ENCODE measurements around the gene DNAJC1.

DNA sequence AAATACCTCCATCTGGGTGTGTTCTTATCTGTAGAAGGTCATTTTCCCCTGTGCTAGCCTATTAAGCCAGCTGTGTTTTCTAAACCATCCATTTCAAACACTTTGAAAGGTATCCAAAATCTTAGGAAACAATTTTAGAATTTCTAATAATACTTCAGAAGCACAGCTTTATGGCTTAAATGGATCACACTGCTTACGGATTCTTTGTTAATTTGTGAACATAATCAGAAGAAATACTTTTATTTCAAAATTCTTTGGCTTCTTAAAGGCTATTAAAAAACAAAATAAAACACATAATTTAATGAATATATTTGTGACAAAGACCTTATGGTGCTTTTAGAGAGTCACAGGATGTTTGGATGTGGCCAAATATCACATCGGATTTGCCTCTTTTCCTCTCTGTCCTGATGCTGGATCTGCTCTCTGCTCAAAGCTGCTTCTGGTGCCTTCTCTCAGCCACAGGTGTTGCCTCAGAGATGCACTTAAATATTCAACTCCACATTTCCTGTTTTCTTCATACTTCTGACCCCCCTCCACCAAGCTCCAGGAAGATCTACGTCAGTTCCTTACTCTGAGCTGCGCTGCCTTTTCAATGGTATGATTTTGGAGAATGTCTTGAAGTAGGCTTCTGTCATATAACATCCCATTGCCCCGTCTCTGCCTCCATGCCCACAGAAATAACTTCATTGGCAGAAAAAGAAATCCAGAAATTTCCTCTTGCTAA is 238.9 kb downstream of the DNAJC1 start:
- TF ChIP-seq, protein P1, sequence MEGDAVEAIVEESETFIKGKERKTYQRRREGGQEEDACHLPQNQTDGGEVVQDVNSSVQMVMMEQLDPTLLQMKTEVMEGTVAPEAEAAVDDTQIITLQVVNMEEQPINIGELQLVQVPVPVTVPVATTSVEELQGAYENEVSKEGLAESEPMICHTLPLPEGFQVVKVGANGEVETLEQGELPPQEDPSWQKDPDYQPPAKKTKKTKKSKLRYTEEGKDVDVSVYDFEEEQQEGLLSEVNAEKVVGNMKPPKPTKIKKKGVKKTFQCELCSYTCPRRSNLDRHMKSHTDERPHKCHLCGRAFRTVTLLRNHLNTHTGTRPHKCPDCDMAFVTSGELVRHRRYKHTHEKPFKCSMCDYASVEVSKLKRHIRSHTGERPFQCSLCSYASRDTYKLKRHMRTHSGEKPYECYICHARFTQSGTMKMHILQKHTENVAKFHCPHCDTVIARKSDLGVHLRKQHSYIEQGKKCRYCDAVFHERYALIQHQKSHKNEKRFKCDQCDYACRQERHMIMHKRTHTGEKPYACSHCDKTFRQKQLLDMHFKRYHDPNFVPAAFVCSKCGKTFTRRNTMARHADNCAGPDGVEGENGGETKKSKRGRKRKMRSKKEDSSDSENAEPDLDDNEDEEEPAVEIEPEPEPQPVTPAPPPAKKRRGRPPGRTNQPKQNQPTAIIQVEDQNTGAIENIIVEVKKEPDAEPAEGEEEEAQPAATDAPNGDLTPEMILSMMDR (IDR thresholded peaks at IDR 0.05; ENCODE audit: poor library complexity, severe bottlenecking): no peak
- TF ChIP-seq EZH2 (IDR thresholded peaks at IDR 0.05; ENCODE audit: borderline replicate concordance, insufficient read depth, low read length, poor library complexity, severe bottlenecking): no peak
- TF ChIP-seq RAD21 (conservative IDR thresholded peaks at IDR 0.05): no peak
- TF ChIP-seq TAF1 (IDR thresholded peaks at IDR 0.05; ENCODE audit: low read depth): no peak
- no peak for TF ChIP-seq EP300 (conservative IDR thresholded peaks at IDR 0.05; ENCODE audit: poor library complexity, severe bottlenecking)
- TF ChIP-seq, protein P2, sequence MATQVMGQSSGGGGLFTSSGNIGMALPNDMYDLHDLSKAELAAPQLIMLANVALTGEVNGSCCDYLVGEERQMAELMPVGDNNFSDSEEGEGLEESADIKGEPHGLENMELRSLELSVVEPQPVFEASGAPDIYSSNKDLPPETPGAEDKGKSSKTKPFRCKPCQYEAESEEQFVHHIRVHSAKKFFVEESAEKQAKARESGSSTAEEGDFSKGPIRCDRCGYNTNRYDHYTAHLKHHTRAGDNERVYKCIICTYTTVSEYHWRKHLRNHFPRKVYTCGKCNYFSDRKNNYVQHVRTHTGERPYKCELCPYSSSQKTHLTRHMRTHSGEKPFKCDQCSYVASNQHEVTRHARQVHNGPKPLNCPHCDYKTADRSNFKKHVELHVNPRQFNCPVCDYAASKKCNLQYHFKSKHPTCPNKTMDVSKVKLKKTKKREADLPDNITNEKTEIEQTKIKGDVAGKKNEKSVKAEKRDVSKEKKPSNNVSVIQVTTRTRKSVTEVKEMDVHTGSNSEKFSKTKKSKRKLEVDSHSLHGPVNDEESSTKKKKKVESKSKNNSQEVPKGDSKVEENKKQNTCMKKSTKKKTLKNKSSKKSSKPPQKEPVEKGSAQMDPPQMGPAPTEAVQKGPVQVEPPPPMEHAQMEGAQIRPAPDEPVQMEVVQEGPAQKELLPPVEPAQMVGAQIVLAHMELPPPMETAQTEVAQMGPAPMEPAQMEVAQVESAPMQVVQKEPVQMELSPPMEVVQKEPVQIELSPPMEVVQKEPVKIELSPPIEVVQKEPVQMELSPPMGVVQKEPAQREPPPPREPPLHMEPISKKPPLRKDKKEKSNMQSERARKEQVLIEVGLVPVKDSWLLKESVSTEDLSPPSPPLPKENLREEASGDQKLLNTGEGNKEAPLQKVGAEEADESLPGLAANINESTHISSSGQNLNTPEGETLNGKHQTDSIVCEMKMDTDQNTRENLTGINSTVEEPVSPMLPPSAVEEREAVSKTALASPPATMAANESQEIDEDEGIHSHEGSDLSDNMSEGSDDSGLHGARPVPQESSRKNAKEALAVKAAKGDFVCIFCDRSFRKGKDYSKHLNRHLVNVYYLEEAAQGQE (IDR thresholded peaks at IDR 0.05; ENCODE audit: borderline replicate concordance): no peak
- TF ChIP-seq SMC3 (conservative IDR thresholded peaks at IDR 0.05; ENCODE audit: poor library complexity): no peak
- no peak for TF ChIP-seq POLR2AphosphoS5 (IDR thresholded peaks at IDR 0.05)
- no peak for TF ChIP-seq MXI1 (conservative IDR thresholded peaks at IDR 0.05; ENCODE audit: poor library complexity, severe bottlenecking)

Measured in neural cell (in vitro differentiated cells).